Skeletal muscle tissue (tissue), 4 donors: ENCODE measurements around the gene CBFA2T2. TPM values are rescaled to one million over a fixed set of nuclear protein-coding genes. Genes with fewer than 3 reads are reported as not detected.
A peak's percentile ranks its signal among the peaks of the same experiment; 100 is the strongest.

ENCODE experiments used
- H3K27ac ChIP-seq: one replicate; pipeline ENCODE4 v1.7.0; 2013; ENCODE audit warnings: mild to moderate bottlenecking, low read depth, low read length, inconsistent platforms
- H3K27me3 ChIP-seq, 3 donors: one replicate each; pipeline ENCODE4 v1.7.0; 2013; ENCODE audit warnings: low read length in 3 of 3; ENCODE audit not compliant: control insufficient read depth in 3 of 3, insufficient read depth in 3 of 3
- H3K36me3 ChIP-seq, 3 donors: one replicate each; pipeline ENCODE4 v1.7.0; 2013; ENCODE audit warnings: low read length in 3 of 3; ENCODE audit not compliant: control insufficient read depth in 3 of 3, insufficient read depth in 3 of 3
- H3K4me1 ChIP-seq, 3 donors: one replicate each; pipeline ENCODE4 v1.7.0; 2013; ENCODE audit warnings: low read length in 3 of 3, mild to moderate bottlenecking in 3 of 3; ENCODE audit not compliant: control insufficient read depth in 3 of 3, insufficient read depth in 3 of 3
- H3K4me3 ChIP-seq, 3 donors: one replicate each; pipeline ENCODE4 v1.7.0; 2013; ENCODE audit warnings: low read length in 3 of 3
- H3K9ac ChIP-seq, 3 donors: one replicate each; pipeline ENCODE4 v1.7.0; 2013; ENCODE audit warnings: low read length in 3 of 3, mild to moderate bottlenecking in 3 of 3, moderate library complexity in 2 of 3, low read depth in 1 of 3
- H3K9me3 ChIP-seq, 3 donors: one replicate each; pipeline ENCODE4 v1.7.0; 2013; ENCODE audit warnings: low read length in 3 of 3; ENCODE audit not compliant: control insufficient read depth in 3 of 3
- total RNA-seq: library from RNA; depleted of rRNA; stranded (reverse); fragments of >200 nt; gene quantifications from one replicate; pipeline ENCODE4 v1.2.3, GENCODE V29; 2014
- donor health status: Osteomylitis.

The CBFA2T2 gene
- total RNA-seq, 1 donor from 2014 or later = 10.4 TPM

DNA sequence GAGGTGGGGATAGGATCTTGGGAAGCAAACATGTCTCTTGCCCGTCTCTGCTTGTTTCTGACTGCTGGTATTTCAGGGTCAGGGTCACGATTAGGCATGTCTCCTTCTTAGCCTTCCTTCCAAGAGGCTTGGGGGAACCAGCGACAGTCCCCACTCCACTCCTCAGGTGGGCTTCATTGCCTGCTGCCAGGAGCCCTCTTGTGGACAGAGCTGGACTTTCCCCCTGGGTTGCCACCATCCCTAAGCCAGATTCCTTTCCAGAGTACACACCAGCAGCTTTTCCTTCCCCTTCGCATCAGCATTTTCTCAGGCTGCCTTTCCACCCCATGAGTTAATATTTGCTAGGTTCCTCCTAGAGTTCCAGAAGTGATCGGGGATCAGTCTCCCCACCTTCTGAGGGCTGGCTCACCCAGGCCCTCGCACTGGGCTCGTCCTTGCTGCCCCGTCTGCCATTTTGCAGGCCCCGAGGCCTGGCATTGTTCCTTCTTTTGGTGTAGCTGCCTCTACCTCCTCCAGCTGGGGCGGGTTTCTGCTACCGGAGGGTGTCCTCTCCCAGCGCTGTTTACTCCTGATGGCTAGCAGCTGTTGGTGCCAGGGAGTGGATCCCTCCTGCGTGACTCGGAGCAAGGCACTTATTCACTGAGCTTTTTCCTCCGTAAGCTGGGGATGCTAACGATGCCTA lies 163.5 kb downstream of the CBFA2T2 start:
- Histone ChIP-seq H3K36me3 (peaks cover 14 to 15% (median 15%) of the 10 kb centered on the region in 3 donors), H3K4me3 (peak overlapping the region in 2 of 3 donors; percentile 40 to 52), H3K9ac (peak overlapping the region in 2 of 3 donors; percentile 45 to 71), H3K9me3 (no peaks in the 10 kb centered on the region), H3K27ac (no peak overlapping the region), H3K4me1 (peaks cover 21 to 29% (median 25%) of the 10 kb centered on the region in 3 donors), H3K27me3 (peaks cover 0 to 5% (median 0%) of the 10 kb centered on the region in 3 donors)

GRCh38 chr20:33653900-33654596 lies 164.2 kb downstream of the CBFA2T2 start:
- Histone ChIP-seq H3K27me3 (peaks cover 0 to 5% (median 0%) of the 10 kb centered on the region in 3 donors), H3K4me1 (peaks cover 14 to 22% (median 18%) of the 10 kb centered on the region in 3 donors), H3K9ac (peak overlapping the region in 2 of 3 donors; percentile 45 to 71), H3K27ac (no peak overlapping the region), H3K36me3 (peaks cover 18 to 21% (median 20%) of the 10 kb centered on the region in 3 donors), H3K4me3 (peak overlapping the region in 1 of 3 donors; percentile 52), H3K9me3 (no peaks in the 10 kb centered on the region)

DNA sequence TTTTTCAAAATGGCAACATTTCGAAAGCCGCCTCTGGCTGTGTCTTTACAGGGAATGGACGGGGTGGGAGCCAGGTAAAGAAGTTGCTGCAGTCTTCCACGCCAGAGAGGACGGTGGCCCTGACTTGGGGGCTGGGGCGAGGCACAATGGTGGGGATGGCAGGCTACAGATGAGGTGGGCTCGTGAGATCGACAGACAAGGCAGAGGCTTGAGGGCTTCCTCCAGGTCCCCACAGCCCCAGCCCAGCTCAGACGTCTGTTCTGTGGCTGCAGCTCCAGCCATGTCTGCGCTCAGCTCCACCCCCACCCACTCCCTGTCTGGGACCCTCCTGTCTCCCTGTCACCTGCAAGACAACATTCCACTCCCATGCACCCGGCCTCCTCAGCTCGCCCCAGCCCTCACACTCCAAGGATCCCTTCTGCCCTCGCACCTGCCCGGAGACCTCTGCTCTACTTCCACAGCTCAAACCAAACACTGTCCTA lies 164.8 kb downstream of the CBFA2T2 start:
- Histone ChIP-seq H3K9ac (no peak overlapping the region), H3K9me3 (no peaks in the 10 kb centered on the region), H3K4me3 (no peak overlapping the region), H3K36me3 (peaks cover 23 to 26% (median 24%) of the 10 kb centered on the region in 3 donors), H3K4me1 (peaks cover 9 to 15% (median 12%) of the 10 kb centered on the region in 3 donors), H3K27me3 (peaks cover 0 to 5% (median 0%) of the 10 kb centered on the region in 3 donors), H3K27ac (no peak overlapping the region)

GRCh38 chr20:33655164-33655563 lies 165.3 kb downstream of the CBFA2T2 start:
- Histone ChIP-seq H3K9ac (no peak overlapping the region), H3K4me1 (peaks cover 9 to 13% (median 12%) of the 10 kb centered on the region in 3 donors), H3K27ac (no peak overlapping the region), H3K4me3 (no peak overlapping the region), H3K9me3 (no peaks in the 10 kb centered on the region), H3K36me3 (peaks cover 27 to 30% (median 28%) of the 10 kb centered on the region in 3 donors), H3K27me3 (peaks cover 0 to 5% (median 0%) of the 10 kb centered on the region in 3 donors)

- H3K36me3 ChIP-seq = peaks cover 35 to 38% (median 36%) of the 10 kb centered on the region in 3 donors
- H3K27me3 ChIP-seq = peaks cover 0 to 2% (median 0%) of the 10 kb centered on the region in 3 donors
- H3K4me1 ChIP-seq = peaks cover 9 to 13% (median 12%) of the 10 kb centered on the region in 3 donors
- no peak overlapping the region for H3K4me3 ChIP-seq
- no peaks in the 10 kb centered on the region for H3K9me3 ChIP-seq
- no peak overlapping the region for H3K27ac ChIP-seq
- H3K9ac ChIP-seq = no peak overlapping the region
Measured at GRCh38 chr20:33656010-33656782, 166.3 kb downstream of the CBFA2T2 start.

DNA sequence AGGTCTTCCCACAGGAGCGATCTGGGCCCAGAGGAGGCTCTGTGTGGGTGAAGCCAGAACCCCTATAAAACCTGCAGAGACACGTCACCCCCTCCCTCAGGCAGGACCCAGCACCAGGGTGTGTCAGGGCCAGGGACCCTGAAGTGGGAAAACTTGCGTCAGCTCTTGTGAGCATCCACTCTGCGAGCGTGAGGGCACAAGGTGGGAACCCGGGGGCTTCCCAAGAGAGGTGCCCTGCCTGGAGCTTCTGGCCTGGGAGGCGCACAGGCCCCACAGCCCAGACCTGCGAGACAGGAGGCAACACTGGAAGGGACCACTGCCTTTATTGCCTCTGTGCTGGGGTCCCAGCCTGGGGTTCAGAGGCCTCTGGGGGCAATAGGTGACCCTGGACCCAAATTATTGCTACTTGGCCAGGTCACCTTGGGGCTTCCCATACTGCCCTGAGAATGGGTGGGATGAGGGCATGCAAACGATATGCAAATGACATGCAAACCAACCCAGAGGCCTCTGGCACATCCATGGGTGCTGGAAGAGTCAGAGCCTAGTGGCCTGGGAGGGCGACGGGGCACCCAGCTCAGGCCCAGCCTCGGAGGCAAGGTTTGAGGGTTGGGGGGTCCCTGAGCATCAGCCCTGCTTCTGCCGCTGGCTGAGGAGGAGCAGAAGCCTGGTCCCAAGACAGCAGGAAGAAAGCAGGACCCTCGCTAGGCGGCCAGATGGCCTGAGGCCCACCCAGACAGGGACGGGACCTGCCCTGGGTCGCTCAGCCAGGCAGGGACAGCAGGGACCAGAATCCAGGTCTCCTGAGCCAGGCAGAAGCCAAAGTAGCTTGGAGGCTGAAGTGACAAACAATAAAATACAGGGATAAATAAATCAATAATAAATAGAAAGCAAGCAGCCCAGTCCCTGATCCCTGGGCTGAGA lies 167.1 kb downstream of the CBFA2T2 start:
- Histone ChIP-seq H3K9me3 (no peaks in the 10 kb centered on the region), H3K36me3 (peaks cover 35 to 38% (median 37%) of the 10 kb centered on the region in 3 donors), H3K27me3 (no peaks in the 10 kb centered on the region), H3K4me3 (no peak overlapping the region), H3K9ac (no peak overlapping the region), H3K4me1 (peaks cover 9 to 13% (median 12%) of the 10 kb centered on the region in 3 donors), H3K27ac (no peak overlapping the region)

DNA sequence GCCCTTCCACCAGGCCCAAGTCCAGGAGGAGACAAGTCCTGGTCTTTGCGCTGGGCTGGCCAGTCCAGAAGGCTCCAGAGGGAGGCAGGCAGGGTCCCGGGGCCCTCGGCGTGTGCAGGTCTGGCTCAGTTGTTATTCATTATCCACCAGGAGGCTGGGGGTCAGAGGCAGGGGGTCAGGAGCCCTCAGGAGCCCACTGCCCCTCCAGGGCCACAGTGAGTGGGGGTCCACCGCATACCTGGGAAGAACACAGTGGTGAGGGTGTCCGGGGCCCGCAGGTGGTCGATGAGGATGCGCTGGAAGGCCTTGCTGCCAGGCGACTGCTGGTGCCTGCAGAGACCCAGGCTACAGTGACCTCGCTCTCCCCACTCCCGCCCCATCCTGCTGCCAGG lies 167.8 kb downstream of the CBFA2T2 start:
- H3K4me3 ChIP-seq = no peak overlapping the region
- H3K27ac ChIP-seq = no peak overlapping the region
- peaks cover 9 to 14% (median 12%) of the 10 kb centered on the region in 3 donors for H3K4me1 ChIP-seq
- no peak overlapping the region for H3K9ac ChIP-seq
- peaks cover 35 to 38% (median 37%) of the 10 kb centered on the region in 3 donors for H3K36me3 ChIP-seq
- H3K27me3 ChIP-seq = no peaks in the 10 kb centered on the region
- no peaks in the 10 kb centered on the region for H3K9me3 ChIP-seq

- Histone ChIP-seq H3K27ac (no peak overlapping the region), H3K4me1 (peaks cover 8 to 17% (median 14%) of the 10 kb centered on the region in 3 donors), H3K4me3 (no peak overlapping the region), H3K9ac (no peak overlapping the region), H3K27me3 (no peaks in the 10 kb centered on the region), H3K36me3 (peaks cover 35 to 38% (median 37%) of the 10 kb centered on the region in 3 donors), H3K9me3 (no peaks in the 10 kb centered on the region)
Measured at GRCh38 chr20:33658510-33658909, 168.6 kb downstream of the CBFA2T2 start.

- Histone ChIP-seq H3K36me3 (peaks cover 35 to 38% (median 37%) of the 10 kb centered on the region in 3 donors), H3K27me3 (no peaks in the 10 kb centered on the region), H3K4me3 (no peak overlapping the region), H3K4me1 (peaks cover 8 to 16% (median 12%) of the 10 kb centered on the region in 3 donors), H3K27ac (no peak overlapping the region), H3K9ac (no peak overlapping the region), H3K9me3 (no peaks in the 10 kb centered on the region)
Measured at GRCh38 chr20:33658929-33659328, 169.0 kb downstream of the CBFA2T2 start.
